HUES48 (cell line): ENCODE results near the gene DNAAF1.
"Not testable (repeated sequence)": the region's sequence is repeated elsewhere in the genome, so short reads cannot be mapped to it uniquely, and the experiment has no call there.

Experiments used
- H3K27ac ChIP-seq: one replicate; pipeline ENCODE4 v1.7.0; 2013; ENCODE audit warnings: low read depth, low read length, inconsistent platforms
- H3K27me3 ChIP-seq: 2 replicates; pipeline ENCODE4 v1.6.1; 2013; ENCODE audit warnings: mild to moderate bottlenecking, low read length; ENCODE audit not compliant: control insufficient read depth, insufficient read depth
- H3K36me3 ChIP-seq: 2 replicates; pipeline ENCODE4 v1.6.1; 2013; ENCODE audit warnings: low read length; ENCODE audit not compliant: control insufficient read depth, insufficient read depth
- H3K4me1 ChIP-seq: 2 replicates; pipeline ENCODE4 v1.6.1; 2013; ENCODE audit warnings: mild to moderate bottlenecking, low read length; ENCODE audit not compliant: control insufficient read depth, insufficient read depth
- H3K4me3 ChIP-seq: 2 replicates; pipeline ENCODE4 v1.5.1; 2013; ENCODE audit warnings: mild to moderate bottlenecking, low read depth, low read length
- H3K9ac ChIP-seq: 2 replicates; pipeline ENCODE4 v1.6.1; 2013; ENCODE audit warnings: mild to moderate bottlenecking, low read depth, low read length, moderate library complexity
- H3K9me3 ChIP-seq: 2 replicates; pipeline ENCODE4 v1.6.1; 2013; ENCODE audit warnings: low read length; ENCODE audit not compliant: control insufficient read depth, insufficient read depth

The DNAAF1 gene

DNA sequence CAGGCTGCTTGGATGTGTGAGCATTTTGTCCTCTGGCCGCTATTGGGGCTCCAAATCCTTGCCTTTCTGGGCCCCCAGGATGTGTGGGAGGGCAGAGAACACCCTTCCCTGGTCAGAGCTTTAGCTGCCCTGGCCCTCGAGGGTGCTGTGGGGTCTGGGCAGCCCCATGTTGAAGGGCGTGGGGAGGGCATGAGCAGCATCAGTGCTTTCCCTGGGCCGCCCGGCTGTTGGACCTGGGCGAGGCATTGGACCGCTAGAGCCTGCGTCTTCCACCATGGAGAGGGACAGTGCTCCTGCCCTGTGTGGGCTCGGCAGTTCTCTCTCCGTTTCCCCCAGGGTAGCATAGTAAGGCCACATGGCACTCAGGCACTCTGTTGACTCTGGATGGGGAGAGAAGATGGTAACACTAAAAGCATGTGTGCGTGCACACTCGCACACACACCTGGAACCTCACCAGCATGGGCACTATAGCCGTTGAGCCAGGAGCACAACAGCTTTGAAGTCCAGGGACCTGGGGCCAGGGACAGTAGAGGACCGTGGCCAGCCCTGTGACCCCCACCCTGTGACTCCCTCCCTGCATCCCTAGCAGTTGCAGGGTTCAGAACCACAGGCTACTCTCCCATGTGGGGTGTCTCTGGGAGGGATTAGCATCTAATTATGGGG is 52.5 kb downstream of the DNAAF1 start:
- Histone ChIP-seq H3K27ac (no peak overlapping the region), H3K9me3 (no peaks in the 10 kb centered on the region), H3K36me3 (no peaks in the 10 kb centered on the region), H3K27me3 (no peaks in the 10 kb centered on the region), H3K4me1 (no peaks in the 10 kb centered on the region; the same call in 1 of the 2 replicates), H3K4me3 (no peak overlapping the region), H3K9ac (no peak overlapping the region)

DNA sequence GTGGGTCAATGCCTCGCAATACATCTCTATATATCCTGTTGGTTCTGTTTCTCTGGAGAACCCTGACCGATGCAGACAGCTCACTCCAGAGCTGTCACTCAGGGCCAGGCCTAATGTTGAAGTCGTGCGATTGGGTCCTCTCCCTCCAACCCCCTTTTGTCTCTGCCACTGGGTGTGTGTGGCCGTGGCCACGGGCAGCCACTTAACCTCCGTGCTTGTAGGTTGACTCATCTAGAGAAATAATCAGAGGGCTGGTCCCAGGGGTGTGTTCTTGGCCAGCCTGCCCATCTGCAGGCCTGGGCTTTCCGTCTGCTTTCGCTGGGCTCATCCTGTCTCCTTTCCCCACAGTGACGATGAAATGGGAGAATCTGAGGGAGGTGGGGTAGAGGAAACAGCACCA is 53.3 kb downstream of the DNAAF1 start:
- no peaks in the 10 kb centered on the region for H3K36me3 ChIP-seq

DNA sequence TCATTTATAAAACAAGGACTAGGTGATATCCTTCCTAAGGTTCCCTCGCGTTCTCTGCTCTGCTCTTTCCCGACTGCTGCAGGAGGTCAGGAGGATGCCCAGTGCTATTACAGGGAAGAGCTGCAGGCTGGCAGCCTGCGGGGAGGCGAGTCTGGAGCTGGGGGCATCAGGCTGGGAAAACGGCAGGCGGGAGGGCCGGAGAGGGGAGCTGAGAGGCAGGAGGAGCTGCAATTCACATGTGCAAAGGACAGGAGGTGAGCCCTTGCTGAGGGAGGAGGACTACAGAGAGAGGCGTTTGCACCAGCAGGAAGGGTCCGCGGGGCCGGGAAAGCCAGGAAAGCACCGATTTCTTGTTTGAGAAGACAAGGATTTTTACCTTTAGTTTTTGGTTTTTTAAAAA is 54.0 kb downstream of the DNAAF1 start:
- Histone ChIP-seq H3K4me3 (no peak overlapping the region), H3K4me1 (no peaks in the 10 kb centered on the region; the same call in 1 of the 2 replicates), H3K9me3 (no peaks in the 10 kb centered on the region), H3K36me3 (no peaks in the 10 kb centered on the region), H3K9ac (no peak overlapping the region), H3K27ac (no peak overlapping the region), H3K27me3 (no peaks in the 10 kb centered on the region)

More for the DNA sequence above, 53.3 kb downstream of the DNAAF1 start:
- Histone ChIP-seq H3K27me3 (no peaks in the 10 kb centered on the region), H3K4me1 (no peaks in the 10 kb centered on the region; the same call in 1 of the 2 replicates), H3K4me3 (no peak overlapping the region), H3K27ac (no peak overlapping the region), H3K9ac (no peak overlapping the region), H3K9me3 (no peaks in the 10 kb centered on the region)

DNA sequence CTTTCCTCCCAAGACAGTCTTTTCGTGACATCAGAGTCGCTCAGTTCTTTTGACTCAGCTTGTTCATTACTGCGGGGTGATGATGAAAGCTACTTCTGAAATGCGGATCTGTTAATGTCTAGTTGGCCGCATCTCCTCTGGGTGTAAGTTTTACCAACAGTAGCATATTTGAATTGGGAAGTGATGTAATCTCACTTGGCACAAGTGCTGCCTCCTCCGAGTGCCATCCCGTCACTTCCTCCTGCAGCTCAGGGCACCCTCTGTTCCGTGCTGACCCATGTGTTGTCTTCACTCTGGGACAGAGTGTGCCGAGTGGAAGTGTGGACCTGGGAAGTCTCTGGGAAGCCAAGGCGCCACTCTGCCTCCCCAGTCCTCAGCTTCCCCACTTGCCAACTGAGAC is 54.8 kb downstream of the DNAAF1 start:
- Histone ChIP-seq H3K9me3 (no peaks in the 10 kb centered on the region), H3K9ac (no peak overlapping the region), H3K27ac (no peak overlapping the region), H3K4me3 (no peak overlapping the region), H3K4me1 (no peaks in the 10 kb centered on the region; the same call in 1 of the 2 replicates), H3K36me3 (no peaks in the 10 kb centered on the region), H3K27me3 (no peaks in the 10 kb centered on the region)

DNA sequence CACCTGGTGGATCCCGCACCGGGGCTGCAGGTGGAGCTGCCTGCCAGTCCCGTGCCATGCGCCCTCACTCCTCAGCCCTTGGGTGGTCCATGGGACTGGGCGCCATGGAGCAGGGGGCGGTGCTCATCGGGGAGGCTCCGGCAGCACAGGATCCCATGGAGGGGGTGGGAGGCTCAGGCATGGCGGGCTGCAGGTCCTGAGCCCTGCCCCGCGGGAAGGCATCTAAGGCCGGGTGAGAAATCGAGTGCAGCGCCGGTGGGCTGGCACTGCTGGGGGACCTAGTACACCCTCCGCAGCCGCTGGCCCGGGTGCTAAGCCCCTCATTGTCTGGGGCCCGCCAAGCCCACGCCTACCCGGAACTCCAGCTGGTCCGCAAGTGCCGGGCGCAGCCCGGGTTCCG is 59.4 kb downstream of the DNAAF1 start:
- not testable (repeated sequence) for H3K27ac ChIP-seq, H3K4me1 ChIP-seq, H3K36me3 ChIP-seq, H3K4me3 ChIP-seq, H3K9me3 ChIP-seq, H3K9ac ChIP-seq, H3K27me3 ChIP-seq

DNA sequence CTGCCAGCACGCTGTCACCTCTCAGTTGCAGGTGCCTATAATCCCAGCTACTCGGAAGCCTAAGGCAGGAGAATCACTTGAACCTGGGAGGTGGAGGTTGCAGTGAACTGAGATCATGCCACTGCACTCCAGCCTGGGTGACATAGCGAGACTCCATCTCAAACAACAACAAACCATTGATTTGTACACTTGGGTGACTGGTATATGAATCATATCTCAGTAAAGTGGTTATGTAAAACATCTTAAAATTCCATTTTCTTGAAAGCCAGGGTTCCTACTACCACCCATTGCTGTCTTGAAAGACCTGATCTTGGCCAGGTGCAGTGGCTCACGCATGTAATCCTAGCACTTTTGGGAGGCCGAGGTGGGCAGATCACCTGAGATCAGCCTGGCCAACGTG is 60.0 kb downstream of the DNAAF1 start:
- not testable (repeated sequence) for H3K4me3 ChIP-seq, H3K9ac ChIP-seq, H3K36me3 ChIP-seq, H3K27ac ChIP-seq, H3K27me3 ChIP-seq, H3K9me3 ChIP-seq, H3K4me1 ChIP-seq

DNA sequence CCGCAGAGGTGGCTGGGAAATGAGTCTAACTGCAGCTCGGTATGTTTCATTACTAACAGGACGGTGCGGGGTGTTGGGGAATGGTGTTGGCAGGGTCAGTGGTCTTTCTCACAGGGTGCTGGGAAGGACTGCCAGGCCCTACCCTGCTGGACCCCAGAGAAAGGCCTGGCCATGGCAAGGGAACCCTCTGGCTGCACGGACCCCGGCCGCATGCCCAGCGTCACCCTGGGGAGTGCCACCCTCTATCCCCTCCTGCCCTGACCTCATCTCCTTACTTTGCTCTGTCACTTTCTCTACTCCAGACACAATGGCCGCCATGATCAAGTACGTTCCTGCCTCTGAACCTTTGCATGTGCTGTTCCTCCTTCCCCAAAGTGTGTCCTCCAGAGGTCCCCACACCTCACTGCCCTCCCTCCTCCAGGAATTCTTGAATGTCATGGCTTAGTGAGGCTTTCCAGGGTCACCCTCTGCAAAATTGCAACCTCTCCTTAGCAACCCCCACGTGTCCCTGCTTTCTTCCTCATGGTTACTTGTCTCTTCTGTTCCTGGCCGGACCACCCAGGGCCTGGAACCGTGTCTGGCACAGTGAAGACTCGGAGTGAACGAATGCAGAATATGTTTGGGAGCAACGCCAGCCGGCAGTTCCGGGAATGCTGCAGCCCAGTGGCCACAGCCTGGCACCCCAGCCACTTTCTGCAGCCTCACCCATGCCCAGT is 61.0 kb downstream of the DNAAF1 start:
- Histone ChIP-seq H3K9ac (no peak overlapping the region), H3K4me3 (no peak overlapping the region), H3K9me3 (no peaks in the 10 kb centered on the region), H3K27me3 (no peaks in the 10 kb centered on the region), H3K36me3 (no peaks in the 10 kb centered on the region), H3K4me1 (no peaks in the 10 kb centered on the region), H3K27ac (no peak overlapping the region)

DNA sequence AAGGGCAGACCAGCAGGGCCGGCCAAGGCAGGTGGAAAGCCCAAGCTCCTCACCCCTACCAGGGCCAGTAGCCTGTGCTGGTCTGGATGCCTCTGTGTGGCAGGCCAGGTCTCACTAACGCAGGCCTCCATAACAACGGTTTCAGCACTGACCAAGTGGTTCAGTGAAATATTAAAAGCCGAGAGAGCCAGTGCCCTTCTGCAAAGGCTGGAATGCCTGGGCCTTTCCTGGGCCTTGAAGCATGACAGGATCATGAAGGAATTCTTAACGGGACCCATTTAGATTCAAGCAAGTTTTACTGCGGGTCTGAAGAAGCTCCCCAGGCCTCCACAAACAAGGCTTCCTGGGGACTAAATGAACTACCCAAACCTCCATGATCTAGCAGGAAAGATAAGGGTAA is 62.1 kb downstream of the DNAAF1 start:
- Histone ChIP-seq H3K4me1 (no peaks in the 10 kb centered on the region), H3K36me3 (no peaks in the 10 kb centered on the region), H3K27me3 (no peaks in the 10 kb centered on the region), H3K27ac (no peak overlapping the region), H3K4me3 (no peak overlapping the region), H3K9me3 (no peaks in the 10 kb centered on the region), H3K9ac (no peak overlapping the region)

DNA sequence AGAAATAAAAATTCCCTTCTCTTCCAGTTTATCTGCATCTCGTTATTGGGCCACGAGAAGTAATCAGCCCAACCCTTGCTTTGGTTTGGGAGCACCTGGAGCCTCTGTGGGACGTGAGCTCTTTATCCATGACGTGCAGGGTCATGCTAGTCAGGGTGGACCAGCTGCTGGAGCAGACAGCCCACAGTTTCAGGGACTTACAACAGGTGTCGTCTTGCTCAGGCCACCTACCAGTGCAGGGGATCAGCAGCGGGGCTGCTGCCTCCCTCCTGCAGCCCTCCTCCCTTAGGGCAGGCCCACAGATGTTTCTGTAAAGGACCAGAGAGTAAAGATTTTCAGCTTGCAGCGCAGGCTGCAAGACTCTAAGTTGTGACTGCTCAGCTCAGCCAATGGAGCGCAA is 62.8 kb downstream of the DNAAF1 start:
- H3K36me3 ChIP-seq, result no peaks in the 10 kb centered on the region
- no peaks in the 10 kb centered on the region for H3K4me1 ChIP-seq
- H3K27ac ChIP-seq, result no peak overlapping the region
- H3K9ac ChIP-seq, result no peak overlapping the region
- H3K4me3 ChIP-seq, result no peak overlapping the region
- H3K9me3 ChIP-seq, result no peaks in the 10 kb centered on the region
- H3K27me3 ChIP-seq, result no peaks in the 10 kb centered on the region

DNA sequence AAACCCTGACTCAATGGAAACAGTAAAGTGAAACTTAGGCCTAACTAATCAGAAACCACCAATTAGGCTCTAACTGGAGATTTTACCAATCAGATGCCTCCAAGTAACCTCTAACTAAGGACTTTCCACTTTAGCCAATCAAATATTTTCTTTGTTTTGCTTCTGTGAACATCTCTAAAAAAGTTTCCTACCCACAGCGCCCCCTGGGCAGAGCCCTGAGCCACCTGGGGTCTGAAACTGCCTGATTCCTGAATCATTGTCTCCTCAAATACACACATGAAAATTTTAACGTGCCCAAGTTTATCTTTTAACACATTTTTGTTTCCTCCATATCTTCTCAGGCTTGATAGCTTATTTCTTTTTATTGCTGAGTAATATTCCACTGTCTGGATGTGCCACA is 64.9 kb downstream of the DNAAF1 start:
- Histone ChIP-seq H3K27ac (no peak overlapping the region), H3K27me3 (no peaks in the 10 kb centered on the region), H3K4me3 (no peak overlapping the region), H3K4me1 (no peaks in the 10 kb centered on the region), H3K9me3 (no peaks in the 10 kb centered on the region), H3K36me3 (no peaks in the 10 kb centered on the region), H3K9ac (no peak overlapping the region)

DNA sequence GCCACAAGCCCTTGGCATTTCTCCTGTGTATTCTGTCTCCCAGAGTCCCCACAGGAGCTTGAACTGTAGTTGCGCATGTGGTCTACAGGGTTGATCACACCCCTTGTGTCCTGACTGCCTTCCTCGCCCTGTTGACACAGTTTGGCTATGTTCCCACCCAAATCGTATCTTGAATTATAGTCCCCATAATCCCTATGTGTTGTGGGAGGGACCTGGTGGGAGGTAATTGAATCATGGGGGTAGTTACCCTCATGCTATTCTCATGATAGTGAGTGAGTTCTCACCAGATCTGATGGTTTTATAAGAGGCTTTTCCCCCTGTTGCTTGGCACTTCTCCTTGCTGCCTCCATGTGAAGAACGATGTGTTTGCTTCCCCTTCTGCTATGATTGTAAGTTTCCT is 67.0 kb downstream of the DNAAF1 start:
- Histone ChIP-seq H3K27me3 (no peaks in the 10 kb centered on the region), H3K36me3 (no peaks in the 10 kb centered on the region), H3K4me3 (no peak overlapping the region), H3K9ac (no peak overlapping the region), H3K27ac (no peak overlapping the region), H3K9me3 (no peaks in the 10 kb centered on the region), H3K4me1 (no peaks in the 10 kb centered on the region)
